H1 (cell line): ENCODE results near the gene CCT3. TPM values are rescaled to one million over a fixed set of nuclear protein-coding genes. Genes with fewer than 3 reads are reported as not detected.

Experiments
- CTCF ChIA-PET: fragments of 300-600 bp; sonication (Branson Sonifier 250); formaldehyde crosslinking; loops from one replicate; lab custom pipeline; 2021; ENCODE audit not compliant: partially characterized antibody; lab: Charles Lee
- POLR2A ChIA-PET: fragments of 300-600 bp; sonication (Branson Sonifier 250); formaldehyde crosslinking; loops from one replicate; lab custom pipeline; 2021; ENCODE audit warnings: inconsistent platforms; ENCODE audit not compliant: partially characterized antibody; lab: Charles Lee
- DNase-seq, 2 experiments: peaks; one replicate each; pipeline versions ENCODE4 v3.0.0 to v3.0.0-alpha.2; 2010 to 2022; ENCODE audit warnings: low spot score in 2 of 2, low read depth in 1 of 2, mixed read lengths in 1 of 2
- FAIRE-seq: peaks from 2 replicates; lab custom pipeline; 2011; peaks lifted over from hg19 to GRCh38; lab: Jason Lieb, UNC
- H2AFZ ChIP-seq: 2 replicates; pipeline ENCODE4 v1.8.1; 2012; ENCODE audit warnings: low read length, inconsistent platforms
- H2AK5ac ChIP-seq: 2 replicates; pipeline ENCODE4 v1.6.1; 2013; ENCODE audit warnings: low read depth, low read length
- H2BK120ac ChIP-seq: replicated peaks from 2 replicates; pipeline ENCODE3; 2013; ENCODE audit warnings: low read depth, low read length, inconsistent platforms
- H2BK12ac ChIP-seq: 2 replicates; pipeline ENCODE4 v1.6.1; 2013; ENCODE audit warnings: low read depth, low read length
- H2BK15ac ChIP-seq: 2 replicates; pipeline ENCODE4 v1.6.1; 2013; ENCODE audit warnings: low read length
- H2BK20ac ChIP-seq: 2 replicates; pipeline ENCODE4 v1.6.1; 2013; ENCODE audit warnings: low read length
- H2BK5ac ChIP-seq: 2 replicates; pipeline ENCODE4 v1.6.1; 2013; ENCODE audit warnings: low read depth, low read length
- H3K14ac ChIP-seq: 2 replicates; pipeline ENCODE4 v1.6.1; 2013; ENCODE audit warnings: inconsistent platforms; ENCODE audit not compliant: insufficient read length
- H3K18ac ChIP-seq: 2 replicates; pipeline ENCODE4 v1.6.1; 2013; ENCODE audit warnings: low read length; ENCODE audit errors: extremely low read depth
- H3K23ac ChIP-seq: 2 replicates; pipeline ENCODE4 v1.6.1; 2013; ENCODE audit warnings: inconsistent platforms; ENCODE audit not compliant: insufficient read length
- H3K23me2 ChIP-seq: 2 replicates; pipeline ENCODE4 v1.6.1; 2013; ENCODE audit warnings: low read depth, low read length
- H3K27ac ChIP-seq: 2 replicates; pipeline ENCODE4 v1.6.1; 2011; ENCODE audit warnings: low read depth, low read length, inconsistent platforms
- H3K27me3 ChIP-seq, 4 experiments: replicated peaks in 1 of 4; 1 replicate in 1 of 4; 2 replicates in 3 of 4; pipeline versions ENCODE4 v1.6.1 to v1.8.1; 2011 to 2013; ENCODE audit warnings: low read length in 3 of 4, mild to moderate bottlenecking in 3 of 4, inconsistent platforms in 2 of 4, mixed read lengths in 2 of 4, moderate library complexity in 1 of 4; ENCODE audit not compliant: control insufficient read depth in 3 of 4, insufficient read depth in 3 of 4; ENCODE audit errors: extremely low read depth in 1 of 4
- H3K36me3 ChIP-seq, 4 experiments: 2 replicates each; pipeline versions ENCODE4 v1.6.1 to v1.8.1; 2011 to 2013; ENCODE audit warnings: mild to moderate bottlenecking in 4 of 4, low read length in 3 of 4, moderate library complexity in 2 of 4, control low read depth in 1 of 4, inconsistent platforms in 1 of 4; ENCODE audit not compliant: insufficient read depth in 4 of 4, control insufficient read depth in 2 of 4
- H3K4ac ChIP-seq: replicated peaks from 2 replicates; pipeline ENCODE3; 2013; ENCODE audit warnings: low read length, low read depth, mixed read lengths, inconsistent platforms; ENCODE audit not compliant: insufficient read length
- H3K4me1 ChIP-seq, 4 experiments: replicated peaks in 1 of 4; 1 replicate in 1 of 4; 2 replicates in 3 of 4; pipeline versions ENCODE4 v1.6.1 to v1.8.1; 2011 to 2013; ENCODE audit warnings: low read length in 3 of 4, inconsistent platforms in 2 of 4, mixed read lengths in 1 of 4; ENCODE audit not compliant: insufficient read depth in 4 of 4, control insufficient read depth in 3 of 4
- H3K4me2 ChIP-seq, 2 experiments: 2 replicates each; pipeline versions ENCODE4 v1.6.1 to v1.8.1; 2011 to 2013; ENCODE audit warnings: low read depth in 2 of 2, low read length in 2 of 2, control low read depth in 1 of 2, inconsistent platforms in 1 of 2, mild to moderate bottlenecking in 1 of 2; ENCODE audit not compliant: insufficient read depth in 1 of 2
- H3K4me3 ChIP-seq, 4 experiments: fragments of 200-600, 300-600 bp in 1 of 4; sonication (generic), shearing (Covaris generic), sonication (Bioruptor Twin) in 1 of 4; 2 replicates each; pipeline versions ENCODE4 v1.5.1 to v1.8.1; 2011 to 2016; ENCODE audit warnings: low read length in 4 of 4, low read depth in 3 of 4, control low read depth in 2 of 4, inconsistent platforms in 2 of 4, mild to moderate bottlenecking in 2 of 4, mixed read lengths in 1 of 4, moderate library complexity in 1 of 4; ENCODE audit not compliant: insufficient read depth in 2 of 4; ENCODE audit errors: extremely low read depth in 1 of 4
- H3K56ac ChIP-seq: replicated peaks from 2 replicates; pipeline ENCODE3; 2013; ENCODE audit warnings: low read depth, mild to moderate bottlenecking, mixed read lengths, low read length, inconsistent platforms; ENCODE audit not compliant: insufficient read length
- H3K79me1 ChIP-seq: 2 replicates; pipeline ENCODE4 v1.6.1; 2013; ENCODE audit warnings: low read depth, low read length, control low read depth
- H3K79me2 ChIP-seq, 2 experiments: 2 replicates each; pipeline versions ENCODE4 v1.6.1 to v1.8.1; 2012 to 2013; ENCODE audit warnings: low read length in 2 of 2, mild to moderate bottlenecking in 2 of 2, inconsistent platforms in 1 of 2; ENCODE audit not compliant: insufficient read depth in 2 of 2, control insufficient read depth in 1 of 2
- H3K9ac ChIP-seq, 4 experiments: replicated peaks in 1 of 4; 1 replicate in 1 of 4; 2 replicates in 3 of 4; pipeline versions ENCODE4 v1.6.1 to v1.8.1; 2011 to 2013; ENCODE audit warnings: low read depth in 3 of 4, low read length in 3 of 4, control low read depth in 2 of 4, mild to moderate bottlenecking in 2 of 4, moderate library complexity in 2 of 4, inconsistent platforms in 1 of 4; ENCODE audit errors: extremely low read depth in 1 of 4
- H3K9me3 ChIP-seq, 2 experiments: 2 replicates each; pipeline versions ENCODE4 v1.6.1 to v1.8.1; 2012 to 2013; ENCODE audit warnings: mild to moderate bottlenecking in 2 of 2, moderate library complexity in 2 of 2, control low read depth in 1 of 2, inconsistent platforms in 1 of 2, low read depth in 1 of 2, low read length in 1 of 2, mixed read lengths in 1 of 2; ENCODE audit not compliant: insufficient read depth in 2 of 2
- H4K20me1 ChIP-seq, 2 experiments: replicated peaks in 1 of 2; 2 replicates each; pipeline versions ENCODE3 to v1.8.1; 2011 to 2013; ENCODE audit warnings: inconsistent platforms in 2 of 2, low read length in 2 of 2, mild to moderate bottlenecking in 1 of 2; ENCODE audit not compliant: insufficient read depth in 2 of 2, control insufficient read depth in 1 of 2
- H4K5ac ChIP-seq: 2 replicates; pipeline ENCODE4 v1.6.1; 2013; ENCODE audit warnings: low read length, low read depth, mixed read lengths, inconsistent platforms; ENCODE audit not compliant: insufficient read length
- H4K8ac ChIP-seq: 2 replicates; pipeline ENCODE4 v1.8.0; 2013; ENCODE audit warnings: mild to moderate bottlenecking, moderate library complexity, low read length, inconsistent platforms; ENCODE audit not compliant: insufficient read depth; ENCODE audit errors: extremely low read depth
- H4K91ac ChIP-seq: replicated peaks from 2 replicates; pipeline ENCODE3; 2013; ENCODE audit warnings: low read length, mixed read lengths, inconsistent platforms; ENCODE audit not compliant: insufficient read length
- ATF2 ChIP-seq: IDR thresholded peaks from 2 replicates; pipeline ENCODE4 v1.6.1; 2012; ENCODE audit warnings: low read length, inconsistent platforms
- BCL11A ChIP-seq, 2 experiments: IDR thresholded peaks; one replicate each; pipeline ENCODE4 v1.6.1; 2011; ENCODE audit warnings: low read depth in 2 of 2, low read length in 2 of 2, mild to moderate bottlenecking in 2 of 2
- CBX8 ChIP-seq: fragments of 300-800, 300-1000 bp; sonication (generic); IDR thresholded peaks from 2 replicates; pipeline ENCODE4 v1.7.1; 2016; ENCODE audit warnings: low read depth, low read length, borderline replicate concordance
- CEBPB ChIP-seq: IDR thresholded peaks from 2 replicates; pipeline ENCODE4 v1.6.1; 2012; ENCODE audit warnings: low read depth, low read length
- HDAC2 ChIP-seq, 2 experiments: fragments of 300-600 bp in 1 of 2; sonication (generic) in 1 of 2; IDR thresholded peaks; 2 replicates each; pipeline ENCODE4 v1.6.1; 2011 to 2012; ENCODE audit warnings: low read depth in 2 of 2, low read length in 2 of 2, mild to moderate bottlenecking in 2 of 2, moderate library complexity in 2 of 2, borderline replicate concordance in 1 of 2, inconsistent platforms in 1 of 2
- KDM1A ChIP-seq: fragments of 200-600, 300-600 bp; sonication (generic); IDR thresholded peaks from 2 replicates; pipeline ENCODE4 v1.7.1; 2016; ENCODE audit warnings: mild to moderate bottlenecking, low read length, borderline replicate concordance
- RNF2 ChIP-seq: fragments of 200-900, 300-1000 bp; sonication (generic); IDR thresholded peaks from 2 replicates; pipeline ENCODE4 v1.7.1; 2016; ENCODE audit warnings: borderline replicate concordance, low read depth, mild to moderate bottlenecking, antibody characterized with exemption, low read length; ENCODE audit not compliant: poor library complexity, severe bottlenecking; ENCODE audit errors: missing control alignments
- RXRA ChIP-seq: IDR thresholded peaks from 2 replicates; pipeline ENCODE4 v1.6.1; 2011; ENCODE audit warnings: low read depth, mild to moderate bottlenecking, low read length, moderate library complexity; ENCODE audit not compliant: insufficient read depth
- WGBS, 2 experiments: shearing (Covaris generic) in 1 of 2; methylation state at CpG; one replicate each; pipeline versions ENCODE4 v1.1.6 to v1.1.7; 2013 to 2015; ENCODE audit warnings: low lambda C conversion rate in 2 of 2, mixed read lengths in 2 of 2, inconsistent platforms in 1 of 2, low coverage in 1 of 2, missing lambda C conversion rate in 1 of 2; ENCODE audit not compliant: insufficient replicate concordance in 2 of 2, insufficient coverage in 1 of 2, insufficient read length in 1 of 2; ENCODE audit errors: extremely low coverage in 1 of 2, missing lambda C conversion rate in 1 of 2; 5-methylcytosine and 5-hydroxymethylcytosine counted together
- polyA plus RNA-seq, 7 experiments: library from polyadenylated mRNA; depleted of rRNA in 3 of 7; stranded (reverse) in 5 of 7; unstranded in 2 of 7; fragments of >200 nt in 5 of 7; fragments of 200-250 nt in 2 of 7; gene quantifications; 1 replicate in 5 of 7; 2 replicates in 1 of 7; 4 replicates in 1 of 7; pipeline versions ENCODE4 v1.2.1 to v1.2.3, GENCODE V29; 2011 to 2013; ENCODE audit warnings: missing spikeins in 2 of 7, mixed read lengths in 2 of 7
- total RNA-seq: library from RNA; stranded (reverse); fragmentation: NEBNext Ultra II Directional; extraction: Animal tissue kit (Norgen Biotek cat#: 25700); gene quantifications from 2 replicates; pipeline ENCODE4 v1.2.1, GENCODE V29; 2021

Gene CCT3
- total and polyA plus RNA-seq, 2 of the 8 experiments (the other 6 are each of a cell fraction or from before 2014, with no cell fraction given) = 431 to 480 TPM

GRCh38 chr1:156371553-156372264, 33.6 kb upstream of the CCT3 start:
- ChIA-PET CTCF (interaction anchor here (0.6 to 11.9 kb wide), 11 partner anchors 9 to 256 kb away, joined by 3 to 156 read pairs (median 3); no protein-coding TSS in a partner anchor), POLR2A (interaction anchor here (1.2 to 2.1 kb wide), 2 partner anchors 14 to 41 kb away, joined by 4 to 7 read pairs; no protein-coding TSS in a partner anchor)
- Histone ChIP-seq H3K23me2 (peaks cover 9% of the 10 kb centered on the region; the same call in 1 of the 2 replicates), H3K4me3 (no peak overlapping the region), H2BK5ac (no peak overlapping the region), H3K9ac (no peak overlapping the region), H3K23ac (no peak overlapping the region), H4K20me1 (no peaks in the 10 kb centered on the region), H2AK5ac (no peak overlapping the region), H3K27ac (no peak overlapping the region), H2BK120ac (no peak overlapping the region), H3K56ac (no peak overlapping the region), H2BK20ac (no peak overlapping the region), H4K91ac (no peak overlapping the region), H4K5ac (no peak overlapping the region), H2AFZ (no peak overlapping the region), H3K4me1 (peaks cover 0 to 7% (median 3%) of the 10 kb centered on the region in 4 experiments; a peak in 5 of 7 replicates), H3K79me1 (no peaks in the 10 kb centered on the region), H3K79me2 (no peaks in the 10 kb centered on the region), H2BK12ac (no peak overlapping the region), H2BK15ac (no peak overlapping the region), H3K4me2 (no peak overlapping the region), H3K9me3 (no peaks in the 10 kb centered on the region), H3K4ac (no peak overlapping the region), H4K8ac (no peak overlapping the region), H3K14ac (no peak overlapping the region), H3K27me3 (peaks cover 0 to 14% (median 11%) of the 10 kb centered on the region in 4 experiments; a peak in 6 of 7 replicates), H3K18ac (no peak overlapping the region), H3K36me3 (no peaks in the 10 kb centered on the region)
- FAIRE-seq (no peak), DNase-seq (no peak)
- TF ChIP-seq RXRA = no peak
- TF ChIP-seq RNF2 = no peak
- no peak for TF ChIP-seq ATF2
- no peak for TF ChIP-seq HDAC2 (IDR thresholded peaks at IDR 0.05; ENCODE audit: borderline replicate concordance in 1 of 2, low read depth in 2 of 2, low read length in 2 of 2)
- no peak for TF ChIP-seq CBX8
- no peak for TF ChIP-seq KDM1A
- no peak for TF ChIP-seq BCL11A (IDR thresholded peaks at IDR 0.05; ENCODE audit: low read depth in 2 of 2, low read length in 2 of 2)
- TF ChIP-seq CEBPB = peak; percentile 20; the same call in 1 of the 2 replicates
- WGBS, 2 experiments = 87% methylated on average over 7 of the region's 7 CpGs; no CpG with 5 or more reads in 1 of the 2 experiments
